HG03108 (cell line): Measurements from ENCODE around the gene DPEP2.
A peak's percentile ranks its signal among the peaks of the same experiment; 100 is the strongest.
"Not testable (repeated sequence)": the region's sequence is repeated elsewhere in the genome, so short reads cannot be mapped to it uniquely, and the experiment has no call there.

Experiments
- ATAC-seq: cut with Tn5 transposase; IDR thresholded peaks from one replicate; pipeline ENCODE4 v1.9.1; 2021; ENCODE audit warnings: moderate library complexity; ENCODE audit not compliant: unreplicated experiment

Gene DPEP2

DNA sequence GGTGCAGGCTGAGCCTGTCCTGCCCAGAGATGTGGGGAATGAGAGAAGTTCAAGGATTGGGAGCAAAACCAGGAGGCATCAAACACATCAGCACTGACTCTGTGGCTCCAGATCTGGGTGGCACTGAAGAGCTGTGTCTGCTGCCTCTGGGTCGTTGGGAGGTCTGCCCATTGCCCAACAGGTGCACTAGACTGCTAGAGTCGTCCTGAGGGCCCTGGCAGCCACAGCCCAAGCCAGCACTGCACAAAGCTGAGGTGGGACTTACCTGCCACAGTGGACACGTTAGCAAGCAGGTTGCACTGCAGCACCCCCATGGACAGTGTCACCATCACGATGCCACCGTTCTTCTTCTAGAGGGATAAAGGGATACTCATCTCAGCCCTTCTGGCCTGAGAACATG is 22.3 kb downstream of the DPEP2 start:
- no peak for ATAC-seq

DNA sequence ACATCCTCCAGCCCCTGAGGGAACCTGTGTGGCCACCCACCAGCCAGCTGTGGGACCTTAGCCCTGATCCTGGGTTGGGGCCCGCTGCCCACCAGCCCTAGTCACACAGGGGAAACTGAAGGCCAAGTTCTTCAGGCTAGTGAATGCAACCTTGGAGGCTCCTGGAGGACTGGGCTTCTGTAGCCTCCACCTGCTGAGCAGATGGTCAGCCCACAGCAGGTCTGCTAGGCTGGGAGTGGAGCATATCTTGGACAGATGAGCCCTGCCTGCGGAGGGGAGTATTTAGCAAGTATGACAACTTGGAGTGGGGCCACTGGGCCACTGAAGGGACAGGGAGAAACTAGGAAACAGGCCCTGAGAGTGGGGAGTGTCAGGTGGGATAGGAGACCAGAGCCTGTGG is 23.1 kb downstream of the DPEP2 start:
- ATAC-seq, result no peak

DNA sequence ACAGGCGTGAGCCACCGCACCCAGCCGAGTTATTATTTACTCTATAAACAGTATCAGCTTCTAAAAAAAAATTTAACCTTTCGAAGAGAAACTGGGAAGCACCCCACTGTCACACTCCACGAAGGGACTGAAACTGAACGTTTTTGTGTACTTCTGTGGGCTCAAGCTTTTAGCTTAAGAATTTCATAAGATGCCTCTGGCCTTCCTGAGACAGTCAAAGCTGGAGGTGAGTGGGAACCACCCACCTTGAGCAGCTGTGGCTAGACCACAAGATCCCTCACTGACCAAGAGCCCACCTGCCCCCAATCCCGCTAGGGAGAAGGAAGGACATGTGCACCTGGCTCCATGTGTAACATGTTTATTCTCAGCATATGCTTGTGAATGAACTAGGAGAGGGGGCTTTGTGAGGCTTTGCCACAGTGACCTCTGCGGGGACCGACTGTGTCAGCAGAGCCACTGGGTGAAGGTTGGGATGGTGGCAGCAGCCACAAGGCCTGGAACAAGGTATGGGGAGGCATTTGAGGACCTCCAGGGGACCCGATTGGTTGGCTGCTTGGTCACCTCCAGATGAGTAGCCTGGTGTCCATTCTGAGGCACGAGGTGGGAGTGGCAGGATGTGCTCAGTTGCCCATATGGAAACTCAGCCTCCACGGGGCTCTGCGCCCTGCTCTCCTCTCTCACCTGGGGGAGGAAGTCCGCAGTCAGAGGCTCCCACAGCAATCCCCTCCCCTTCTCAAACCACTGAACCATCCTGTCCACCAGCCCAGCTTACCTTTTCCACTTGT is 23.8 kb downstream of the DPEP2 start:
- no peak for ATAC-seq

DNA sequence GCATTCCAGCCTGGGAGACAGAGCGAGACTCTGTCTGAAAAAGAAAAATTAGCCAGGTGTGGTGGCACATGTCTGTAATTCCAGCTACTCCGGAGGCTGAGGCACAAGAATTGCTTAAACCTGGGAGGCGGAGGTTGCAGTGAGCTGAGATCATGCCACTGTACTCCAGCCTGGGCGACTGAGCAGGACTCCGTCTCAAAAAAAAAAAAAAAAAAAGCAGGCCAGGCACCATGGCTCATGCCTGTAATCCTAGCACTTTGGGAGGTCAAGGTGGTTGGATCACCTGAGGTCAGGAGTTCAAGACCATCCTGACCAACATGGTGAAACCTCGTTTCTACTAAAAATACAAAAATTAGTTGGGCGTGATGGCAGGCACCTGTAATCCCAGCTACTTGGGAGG is 27.0 kb downstream of the DPEP2 start:
- ATAC-seq, result not testable (repeated sequence)

DNA sequence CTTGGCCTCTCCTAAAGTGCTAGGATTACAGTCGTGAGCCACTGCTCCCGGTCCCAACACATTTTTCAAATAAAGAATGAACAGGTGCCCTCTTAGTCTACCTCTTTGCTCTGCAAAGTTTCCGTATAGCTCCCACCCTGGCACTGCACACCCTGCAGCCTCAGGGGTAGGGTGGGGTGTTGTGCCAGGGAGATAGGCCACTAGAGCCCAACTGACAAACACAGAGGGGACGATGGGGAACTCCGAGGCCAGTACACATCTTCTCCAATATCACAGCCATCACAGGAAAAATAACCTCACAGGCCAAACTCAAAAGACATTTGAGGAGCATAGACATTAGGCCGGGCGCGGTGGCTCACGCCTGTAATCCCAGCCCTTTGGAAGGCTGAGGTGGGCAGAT is 28.2 kb downstream of the DPEP2 start:
- no peak for ATAC-seq

DNA sequence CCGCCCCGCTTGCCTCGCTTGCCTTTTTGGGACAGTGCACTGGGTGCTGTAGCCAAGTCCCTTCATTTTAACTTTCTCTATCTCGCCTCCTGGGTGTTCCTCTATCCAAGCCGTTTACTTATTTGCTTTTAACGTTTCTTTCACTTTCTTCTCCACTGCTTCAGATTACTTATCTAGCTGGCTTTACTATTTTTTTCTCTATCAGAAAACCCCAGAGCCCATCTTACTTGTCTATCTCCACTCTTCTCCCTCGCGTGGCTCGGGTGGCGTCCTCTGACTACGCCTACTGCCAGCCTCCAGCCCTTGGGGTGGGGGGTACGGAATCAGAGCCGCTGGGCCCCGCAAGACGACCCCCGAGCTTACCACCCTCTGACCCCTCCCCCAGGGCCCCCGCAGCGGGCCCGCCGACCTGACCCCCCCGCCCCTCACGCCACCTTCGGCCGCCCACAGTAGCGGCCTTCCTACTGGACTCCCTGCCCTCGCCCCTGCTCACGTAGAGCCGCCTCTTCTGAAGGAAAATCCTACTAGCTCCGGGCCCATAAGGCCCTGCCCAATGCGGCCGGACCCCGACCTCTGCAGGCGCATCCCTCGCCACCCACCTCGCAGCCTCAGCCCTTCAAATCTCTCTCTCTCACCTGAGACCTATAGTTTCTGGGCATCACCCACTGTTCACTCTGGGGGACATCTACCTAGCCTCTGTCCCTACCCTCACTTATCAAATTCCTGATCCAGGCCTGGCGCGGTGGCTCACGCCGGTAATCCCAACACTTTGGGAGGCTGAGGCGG is 29.8 kb downstream of the DPEP2 start:
- no peak for ATAC-seq

DNA sequence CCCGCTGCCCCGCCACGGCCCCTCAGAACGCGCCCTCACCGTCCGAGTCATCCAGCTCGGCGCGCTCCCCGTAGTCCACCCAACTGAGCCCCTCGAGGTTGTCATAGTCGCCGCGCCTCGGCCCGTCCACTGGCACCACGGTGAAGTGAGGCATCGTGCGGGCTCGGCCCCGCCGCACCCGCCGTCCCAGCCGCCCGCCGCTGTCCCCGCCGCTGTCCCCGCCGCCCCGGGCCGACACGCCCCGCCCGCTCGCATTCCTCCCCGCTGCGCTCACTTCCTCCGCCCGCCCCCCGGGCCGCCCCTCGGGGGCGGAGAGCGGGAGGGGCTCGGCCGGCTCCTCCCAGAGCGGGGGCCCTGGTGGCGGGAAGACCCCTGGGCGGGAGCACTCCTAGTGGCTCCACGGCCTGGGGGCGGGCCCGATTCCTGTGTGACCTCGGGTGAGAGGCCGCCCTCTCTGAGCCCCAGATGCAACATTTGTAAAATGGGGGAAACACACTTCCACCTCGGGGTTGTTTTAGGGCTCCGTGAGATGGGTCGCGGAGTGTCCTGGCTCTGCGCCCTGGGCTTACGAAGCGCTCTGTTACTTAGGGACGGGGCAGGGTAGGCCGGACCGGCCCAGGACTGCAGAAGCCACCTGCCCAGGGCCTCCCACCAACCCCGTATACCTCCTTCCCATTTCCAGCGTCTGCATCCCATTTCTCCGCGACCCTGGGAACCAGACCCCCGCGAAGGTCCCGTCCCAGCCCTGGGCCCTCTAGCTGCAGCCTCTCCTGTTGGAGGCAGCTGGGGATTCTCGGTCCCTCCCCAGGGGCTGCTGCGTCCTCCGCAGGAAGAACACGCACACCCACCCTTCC is 30.7 kb downstream of the DPEP2 start, which contains the start of gene SLC12A4:
TSS of gene SLC12A4 (minus strand) at position 238 of the 854 bp plus-strand sequence. CDS start at position 154, 84 bp downstream.
- peak; percentile 81 for ATAC-seq

DNA sequence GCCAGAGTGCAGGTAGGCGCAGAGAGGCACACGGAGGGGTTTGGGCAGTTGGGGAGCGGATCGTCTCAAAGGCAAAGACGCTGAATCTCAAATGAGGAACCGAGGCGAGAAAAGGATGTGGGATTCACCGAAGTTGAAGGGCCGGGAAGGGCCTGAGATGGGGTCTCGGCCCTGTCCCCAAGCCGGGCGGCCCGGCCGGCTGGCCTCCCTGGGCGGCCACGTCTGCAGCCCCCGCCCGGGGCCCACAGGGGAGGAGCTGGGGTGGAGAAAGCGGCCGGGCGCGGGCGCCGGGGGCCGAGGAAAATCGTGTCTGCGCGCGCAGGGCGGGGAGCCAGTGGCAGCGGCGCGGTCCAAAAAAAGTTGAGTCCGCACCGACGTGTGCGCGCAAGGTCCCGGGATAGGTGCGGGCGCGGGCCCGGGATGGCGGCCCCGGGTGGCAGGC is 31.3 kb downstream of the DPEP2 start:
- peak; percentile 18 for ATAC-seq

DNA sequence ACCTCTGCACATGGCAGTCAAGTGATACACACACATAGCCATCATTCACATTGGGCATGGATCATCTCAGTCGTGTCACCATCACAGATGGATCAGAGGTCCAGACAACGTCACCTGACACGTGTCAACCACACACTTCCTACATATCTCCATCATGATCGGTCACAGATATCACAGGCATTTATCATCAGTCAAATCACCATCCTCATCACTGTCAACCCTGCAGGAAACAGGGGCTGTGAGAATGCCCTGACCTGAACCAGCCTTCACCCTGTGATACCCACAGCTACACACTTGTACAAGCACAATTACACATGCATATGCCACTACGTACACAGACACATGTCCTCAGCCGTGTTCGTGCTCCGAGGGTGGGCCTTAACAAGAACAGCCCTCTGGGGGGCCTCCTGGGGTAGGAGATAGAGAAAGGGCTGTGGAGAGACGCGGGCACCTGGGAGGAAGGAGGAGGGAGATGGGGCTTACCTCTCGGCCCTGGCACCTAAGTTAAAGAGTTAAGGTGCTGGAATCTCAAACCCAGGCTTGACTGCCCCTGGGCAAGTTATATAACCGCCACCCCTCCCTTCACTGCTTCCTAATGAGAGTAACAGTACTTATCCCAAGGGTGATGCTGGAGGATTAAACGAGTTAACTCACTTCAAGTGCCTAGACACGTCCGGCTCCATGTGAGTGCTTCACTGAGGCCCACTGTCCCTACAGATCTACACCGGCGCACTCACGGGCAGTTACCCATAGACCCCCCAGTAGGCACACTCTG is 31.9 kb downstream of the DPEP2 start:
- ATAC-seq, result no peak

DNA sequence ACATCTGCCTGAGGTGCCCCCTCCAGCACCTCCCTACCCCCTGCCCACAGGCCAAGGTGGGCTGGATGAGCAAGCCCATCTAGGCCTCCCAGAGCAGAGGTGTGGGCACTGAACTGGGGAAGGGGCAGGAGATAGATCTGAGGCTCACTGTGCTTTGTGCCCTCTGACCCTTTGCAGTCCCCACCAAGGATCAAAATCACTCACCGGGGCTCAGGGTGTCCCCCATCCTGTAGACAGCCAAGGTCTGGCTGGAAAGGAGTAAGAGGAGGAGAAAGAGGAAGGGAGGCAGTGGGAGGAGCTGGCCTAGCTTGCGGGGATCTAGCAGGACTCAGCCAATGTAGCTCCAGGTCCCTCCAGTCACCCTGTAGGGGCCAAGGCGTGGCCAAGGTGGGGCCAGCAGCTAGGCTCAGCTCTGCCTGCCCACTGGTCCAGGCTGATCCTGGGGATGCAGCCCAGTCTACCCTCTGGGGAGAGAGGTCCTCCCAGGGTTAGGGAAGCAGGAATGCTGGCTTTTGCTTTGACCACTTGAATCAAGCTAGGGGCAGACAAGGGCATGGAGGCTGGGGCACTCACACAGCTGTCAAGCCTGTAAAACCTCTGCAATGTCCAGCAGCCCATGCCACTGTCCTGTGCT is 32.6 kb downstream of the DPEP2 start:
- ATAC-seq, result no peak

DNA sequence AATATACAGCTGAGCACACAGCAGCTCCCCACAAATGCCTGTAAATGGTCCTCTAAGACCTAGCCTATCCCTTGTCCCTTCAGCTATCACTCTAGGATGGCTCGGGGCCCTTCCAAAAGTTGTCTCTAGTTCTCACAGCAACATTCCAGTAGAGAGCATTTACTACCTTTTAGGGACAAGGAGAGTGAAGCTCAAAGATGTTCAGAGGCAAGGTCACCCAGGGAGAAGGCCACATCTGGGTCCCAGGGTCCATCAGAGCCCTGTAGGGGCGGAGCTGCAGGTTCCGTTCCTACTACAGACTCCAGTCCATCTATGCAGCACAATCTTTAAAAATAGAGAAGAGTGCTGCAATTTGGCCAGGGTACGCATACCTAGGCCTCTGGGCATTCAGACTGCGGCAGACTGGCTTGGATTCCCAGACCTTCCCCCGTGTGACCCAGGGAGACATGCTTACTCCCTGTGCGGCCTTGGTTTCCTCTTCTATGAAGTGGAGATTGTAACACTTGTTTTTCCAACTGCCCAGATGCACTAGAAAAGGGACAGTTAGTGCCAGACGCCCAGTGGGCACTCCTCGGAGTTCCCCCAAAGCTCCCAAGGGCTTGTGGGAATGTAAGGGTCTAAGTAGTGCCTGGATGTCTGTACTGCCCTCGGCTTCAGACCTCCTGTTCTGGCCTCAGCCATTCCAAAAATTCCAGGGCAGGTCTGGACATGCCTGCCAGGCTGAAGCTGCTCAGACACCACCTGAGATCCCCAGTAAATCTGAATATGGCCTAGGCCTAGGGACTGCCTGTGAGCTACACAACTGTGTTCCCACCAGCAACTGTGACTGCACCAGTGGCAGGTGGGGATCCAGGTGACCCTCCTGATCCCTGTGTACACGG is 33.4 kb downstream of the DPEP2 start:
- ATAC-seq, result no peak

DNA sequence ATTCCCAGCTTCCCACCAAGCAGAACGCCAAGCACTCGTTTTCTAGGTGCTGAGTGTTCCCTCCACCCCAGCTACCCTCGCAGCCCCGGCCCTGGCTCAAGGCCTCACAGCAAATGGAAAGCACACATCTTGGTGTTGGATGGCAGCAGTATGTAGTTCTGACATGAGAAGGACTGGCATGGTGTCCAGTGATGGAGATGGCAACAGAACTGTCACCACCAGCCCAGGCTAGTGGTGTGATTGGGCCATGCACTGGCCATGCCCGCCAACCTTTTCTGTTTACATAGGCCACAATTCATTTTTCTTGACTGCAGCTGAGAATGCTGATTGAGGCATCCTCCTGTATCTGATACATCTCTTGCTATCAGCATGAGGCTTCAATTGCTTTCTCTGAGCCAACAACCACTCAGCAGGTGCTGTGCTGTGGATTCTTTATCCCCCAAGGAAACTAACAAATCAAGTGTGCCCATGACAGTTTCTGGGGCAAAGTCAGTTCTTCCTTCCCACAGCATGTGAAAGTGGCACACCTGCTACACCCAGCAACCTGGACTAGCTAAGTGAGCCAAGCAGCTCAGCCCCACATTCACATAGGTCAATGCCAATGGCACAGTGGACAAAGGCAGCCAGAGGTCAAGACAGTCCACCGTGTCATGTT is 34.7 kb downstream of the DPEP2 start:
- ATAC-seq, result no peak

DNA sequence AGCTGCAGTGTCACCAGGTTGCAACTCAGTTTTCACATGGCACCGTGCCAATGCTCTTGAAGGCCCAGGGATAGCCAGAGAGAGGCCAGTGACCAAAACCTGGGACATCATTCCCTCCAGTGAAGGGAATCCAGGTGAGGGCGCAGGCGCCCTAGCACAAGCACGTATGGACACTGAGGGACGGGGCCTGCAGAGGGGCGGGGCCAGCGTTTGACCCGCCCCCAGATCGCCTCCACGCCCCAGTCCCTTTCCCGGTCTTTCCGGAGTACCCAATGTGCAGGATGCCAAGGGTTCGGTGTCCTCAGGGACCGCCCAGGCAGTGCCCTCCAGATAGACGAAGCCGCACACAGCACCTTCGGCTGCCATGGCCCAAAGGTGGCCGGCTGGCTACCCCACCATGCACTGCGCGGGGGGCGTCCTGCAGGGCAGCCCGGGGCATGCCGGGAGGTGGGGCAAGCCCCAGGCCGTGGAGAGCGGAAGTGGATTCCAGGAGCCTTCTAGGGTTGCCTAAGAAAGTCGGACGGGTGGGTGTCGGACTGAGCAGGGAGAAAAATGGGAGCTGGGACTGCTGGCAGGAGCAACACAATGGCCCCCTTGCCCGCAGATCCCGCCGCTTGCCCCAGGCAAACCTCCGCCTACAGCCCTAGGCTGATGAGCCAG is 35.5 kb downstream of the DPEP2 start:
- ATAC-seq, result no peak

DNA sequence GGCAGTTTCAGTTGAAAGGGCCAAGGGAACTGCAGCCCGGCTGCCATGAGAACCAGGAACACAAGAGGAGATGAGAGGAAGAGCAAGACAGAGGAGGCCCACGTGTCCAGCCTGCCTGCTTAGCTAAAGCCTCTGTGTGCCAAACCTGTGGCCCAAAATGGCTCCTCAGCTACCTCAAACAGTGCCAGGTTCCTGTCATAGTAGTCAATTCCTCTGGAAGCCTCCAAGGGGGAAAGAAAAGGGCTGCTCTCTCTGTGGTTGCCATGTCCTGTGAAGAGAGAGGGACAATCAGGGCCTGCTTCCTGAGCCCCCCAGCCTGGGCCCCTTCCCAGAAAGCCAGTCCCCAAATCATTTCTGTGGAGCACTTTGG is 36.0 kb downstream of the DPEP2 start:
- no peak for ATAC-seq

DNA sequence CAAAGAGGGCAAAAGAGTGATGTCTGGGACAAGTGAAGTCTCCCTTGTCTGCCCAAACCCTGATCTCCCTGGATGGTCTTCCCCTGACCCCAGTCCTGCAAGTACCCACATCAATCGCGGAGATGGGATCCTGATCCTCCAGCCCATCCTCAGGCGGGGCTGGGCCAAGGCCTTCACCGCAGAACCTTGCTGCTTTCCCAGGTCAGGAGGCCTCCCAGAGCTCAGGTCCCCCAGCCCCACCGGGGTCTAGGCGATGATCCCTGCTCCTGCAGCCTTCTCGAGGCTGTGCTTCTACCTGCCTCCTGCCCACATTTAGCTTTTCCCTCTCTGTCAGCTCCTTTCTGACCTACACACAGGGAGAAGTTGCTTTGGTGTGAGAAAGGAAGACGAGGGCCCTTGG is 37.1 kb downstream of the DPEP2 start:
- no peak for ATAC-seq

DNA sequence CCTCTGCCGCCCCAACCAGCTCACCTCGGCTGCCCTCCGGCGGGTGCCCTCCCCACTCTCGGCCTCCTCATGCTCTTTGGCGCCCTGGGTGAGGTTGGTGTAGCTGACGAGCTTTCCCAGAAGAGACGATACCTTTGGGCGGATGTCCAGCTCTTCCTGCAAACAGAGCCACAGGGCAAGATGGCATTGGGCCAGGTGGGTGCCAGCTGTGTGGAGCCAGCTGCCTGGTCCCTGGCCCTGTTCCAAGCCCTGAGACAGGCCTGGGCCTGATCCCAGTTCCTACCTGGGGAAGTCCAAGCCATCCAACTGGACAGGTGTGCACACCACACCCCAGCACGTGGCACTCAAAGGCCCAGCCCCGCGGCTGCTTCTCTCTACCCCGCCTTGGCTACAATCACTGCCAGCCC is 37.7 kb downstream of the DPEP2 start:
- no peak for ATAC-seq

DNA sequence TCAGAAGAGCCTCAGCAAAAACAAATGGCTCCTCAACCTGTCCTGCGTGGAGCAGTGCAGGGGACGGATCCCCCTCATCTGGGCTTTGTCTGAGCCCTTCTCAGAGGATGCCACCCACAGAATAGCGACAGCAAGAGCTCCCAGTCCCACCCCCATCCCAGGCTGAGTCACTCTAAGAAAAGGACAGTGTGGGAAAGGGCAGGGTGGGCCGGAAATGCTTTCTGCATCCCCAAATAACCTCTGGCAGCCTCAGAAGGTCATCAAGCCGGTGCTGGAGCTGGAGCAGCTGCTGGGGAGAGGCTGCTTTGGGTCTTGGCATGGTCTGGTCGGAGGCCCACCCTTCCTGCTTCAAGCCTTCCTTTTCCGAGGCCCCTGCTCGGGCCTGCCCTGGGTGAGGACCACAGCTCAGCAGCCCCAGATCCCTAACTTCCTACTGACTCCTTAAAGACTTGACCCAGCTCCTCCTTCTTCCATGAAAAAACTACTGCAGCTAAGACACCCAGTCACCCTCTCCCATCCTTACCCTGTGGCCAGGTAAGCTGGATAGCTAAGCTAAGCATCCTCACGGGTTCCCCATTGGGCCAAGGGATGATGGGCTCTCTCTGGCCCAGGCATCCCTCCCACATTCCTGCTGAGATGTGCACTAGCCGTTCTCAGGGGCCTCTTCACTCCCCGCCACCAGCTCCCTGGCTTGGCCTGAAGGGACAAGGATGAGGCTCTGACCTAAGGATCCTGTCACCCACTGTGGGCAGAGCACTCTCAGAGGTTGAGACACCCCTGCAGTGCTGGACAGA is 39.6 kb downstream of the DPEP2 start:
- no peak for ATAC-seq
